ENCODE data around the gene STK36.

Gene STK36

DNA sequence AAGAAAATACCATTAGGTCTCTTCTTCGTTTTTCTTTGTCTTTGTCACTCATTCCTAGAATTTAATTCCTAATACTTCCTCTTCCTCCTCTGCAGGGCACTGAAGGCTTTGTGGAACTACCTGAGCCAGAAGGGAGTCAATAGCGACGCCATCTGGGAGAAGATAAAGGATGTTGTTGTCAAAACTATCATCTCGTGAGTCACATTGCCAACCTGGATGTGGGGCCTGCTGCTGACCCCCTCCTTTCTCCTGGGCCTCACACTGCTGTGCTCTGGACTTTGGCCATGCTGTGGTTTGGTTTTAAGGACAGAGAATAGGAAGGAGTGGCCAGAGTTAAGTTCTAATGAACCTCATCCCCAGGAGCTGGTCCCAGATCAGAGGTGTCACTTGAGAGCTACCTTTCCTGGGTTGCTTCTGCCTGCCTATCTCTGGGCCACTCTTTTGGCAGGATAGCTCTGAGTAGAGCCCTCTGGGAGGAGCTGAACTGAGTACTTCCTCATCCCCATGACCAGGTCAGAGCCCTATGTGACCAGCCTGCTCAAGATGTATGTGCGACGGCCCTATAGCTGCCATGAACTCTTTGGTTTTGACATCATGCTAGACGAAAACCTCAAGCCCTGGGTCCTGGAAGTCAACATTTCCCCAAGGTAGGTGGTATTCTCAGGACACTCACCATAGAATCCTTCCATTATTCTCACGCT is 77.0 kb downstream of the STK36 start:
- no peak for FAIRE-seq

Measured in islet of Langerhans (tissue), 1 donor.